ENCODE measurements around the gene SUPT3H.
A peak's percentile ranks its signal among the peaks of the same experiment; 100 is the strongest.

SUPT3H gene

DNA sequence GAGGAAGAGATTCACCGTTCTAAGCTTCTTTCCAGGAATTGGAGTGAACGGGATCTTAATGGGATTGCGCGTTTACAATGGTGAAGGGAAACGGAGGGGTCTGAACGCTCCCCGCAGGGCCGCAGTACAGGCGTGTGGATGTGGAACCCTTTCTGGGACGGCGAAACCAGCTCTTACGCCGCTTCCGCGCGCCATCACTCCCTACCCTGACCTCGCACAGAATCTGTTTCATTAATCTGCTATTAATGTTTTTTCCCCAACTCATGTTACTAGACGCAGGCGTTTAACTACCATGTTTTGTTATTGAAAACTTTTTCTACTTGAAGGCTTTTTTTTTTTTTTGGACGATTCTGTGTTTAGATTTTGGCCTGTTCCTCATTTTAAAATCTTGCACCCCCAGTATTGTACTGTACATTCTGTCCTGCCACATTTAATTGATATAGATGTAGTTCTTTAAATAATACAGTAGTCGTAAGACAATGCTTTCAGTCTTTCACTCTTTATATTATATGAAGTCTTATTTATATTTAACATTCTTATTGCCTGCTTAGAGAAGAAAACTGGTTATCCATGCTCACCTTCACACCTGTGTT lies 696 bp upstream of the SUPT3H start:
- H3K36me3 ChIP-seq (ENCODE audit: control insufficient read depth, insufficient read depth, low read length) = no peaks in the 10 kb centered on the region
- H3K9me3 ChIP-seq (ENCODE audit: control insufficient read depth, insufficient read depth, low read length) = no peaks in the 10 kb centered on the region

DNA sequence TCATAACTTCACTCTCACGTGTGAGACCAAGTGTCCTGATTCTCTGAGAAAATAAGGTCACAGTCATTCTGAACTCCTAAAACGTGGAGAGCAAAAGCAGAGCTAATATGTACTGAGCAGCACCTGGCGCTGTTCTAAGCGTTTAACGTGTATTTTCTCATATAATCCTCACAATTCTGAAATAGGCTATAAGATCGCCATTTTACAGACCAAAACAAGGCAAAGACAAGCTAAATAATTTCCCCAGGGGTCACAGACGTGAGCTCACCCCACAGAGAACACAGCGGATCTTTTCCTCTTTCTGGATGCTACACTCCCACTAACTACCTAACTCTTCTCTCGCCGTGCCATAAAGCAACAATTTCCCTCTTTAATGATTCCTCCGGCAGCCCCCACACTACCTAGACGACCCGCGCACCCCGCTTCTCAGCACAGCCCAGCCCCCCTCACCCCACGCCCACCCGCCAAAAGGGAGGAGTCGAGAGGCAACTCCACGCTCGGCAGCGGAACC lies 636 bp downstream of the SUPT3H start:
- Histone ChIP-seq H3K4me3 (ENCODE audit: low read depth, low read length) (peak overlapping the region; percentile 81), H3K36me3 (ENCODE audit: control insufficient read depth, insufficient read depth, low read length) (no peaks in the 10 kb centered on the region), H3K4me1 (ENCODE audit: control insufficient read depth, insufficient read depth, low read length) (peaks cover 4% of the 10 kb centered on the region), H3K9ac (ENCODE audit: low read depth, low read length) (peak overlapping the region; percentile 85), H3K9me3 (ENCODE audit: control insufficient read depth, insufficient read depth, low read length) (no peaks in the 10 kb centered on the region), H3K27me3 (ENCODE audit: control insufficient read depth, insufficient read depth, low read length) (no peaks in the 10 kb centered on the region)

More for the DNA sequence above, 696 bp upstream of the SUPT3H start:
- Histone ChIP-seq H3K9ac (ENCODE audit: low read depth, low read length) (peak overlapping the region; percentile 99), H3K4me1 (ENCODE audit: control insufficient read depth, insufficient read depth, low read length) (peaks cover 4% of the 10 kb centered on the region), H3K27me3 (ENCODE audit: control insufficient read depth, insufficient read depth, low read length) (no peaks in the 10 kb centered on the region), H3K4me3 (ENCODE audit: low read depth, low read length) (peak overlapping the region; percentile 81)

DNA sequence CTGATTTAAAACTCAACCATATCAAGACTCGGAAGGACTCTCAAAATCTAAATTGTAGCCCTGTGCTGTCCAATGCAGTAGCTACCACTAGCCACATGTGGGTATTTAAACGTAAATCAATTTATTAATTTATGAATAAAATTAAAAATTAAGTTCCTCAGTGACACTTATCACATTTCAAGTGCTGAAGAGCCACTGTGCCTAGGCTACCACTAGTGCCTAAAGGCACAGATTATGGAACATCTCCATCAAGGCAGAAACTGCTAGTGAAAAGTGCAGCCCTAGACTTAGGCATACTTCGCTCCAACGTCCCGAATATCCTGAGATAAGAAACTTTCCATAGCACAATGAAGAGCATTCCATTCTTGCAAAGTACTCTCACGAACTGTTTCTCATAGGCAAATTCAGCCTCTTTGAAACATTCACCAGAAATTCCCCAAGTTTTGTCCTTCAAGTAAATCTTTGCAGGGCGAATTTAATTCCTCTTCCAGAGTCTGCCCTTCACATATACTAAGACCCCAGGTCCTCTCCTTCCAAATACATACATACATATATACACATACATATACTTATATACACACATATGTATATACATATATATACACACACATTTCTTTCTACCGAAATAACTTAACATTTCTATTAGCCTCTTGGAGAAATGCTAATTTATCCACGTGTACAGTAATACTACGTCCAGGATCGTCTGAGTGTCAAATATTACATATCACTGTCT lies 1.3 kb downstream of the SUPT3H start:
- Histone ChIP-seq H3K4me3 (ENCODE audit: low read depth, low read length) (peak overlapping the region; percentile 81), H3K4me1 (ENCODE audit: control insufficient read depth, insufficient read depth, low read length) (peaks cover 4% of the 10 kb centered on the region), H3K27me3 (ENCODE audit: control insufficient read depth, insufficient read depth, low read length) (no peaks in the 10 kb centered on the region), H3K36me3 (ENCODE audit: control insufficient read depth, insufficient read depth, low read length) (no peaks in the 10 kb centered on the region), H3K9me3 (ENCODE audit: control insufficient read depth, insufficient read depth, low read length) (no peaks in the 10 kb centered on the region), H3K9ac (ENCODE audit: low read depth, low read length) (peak overlapping the region; percentile 85)

DNA sequence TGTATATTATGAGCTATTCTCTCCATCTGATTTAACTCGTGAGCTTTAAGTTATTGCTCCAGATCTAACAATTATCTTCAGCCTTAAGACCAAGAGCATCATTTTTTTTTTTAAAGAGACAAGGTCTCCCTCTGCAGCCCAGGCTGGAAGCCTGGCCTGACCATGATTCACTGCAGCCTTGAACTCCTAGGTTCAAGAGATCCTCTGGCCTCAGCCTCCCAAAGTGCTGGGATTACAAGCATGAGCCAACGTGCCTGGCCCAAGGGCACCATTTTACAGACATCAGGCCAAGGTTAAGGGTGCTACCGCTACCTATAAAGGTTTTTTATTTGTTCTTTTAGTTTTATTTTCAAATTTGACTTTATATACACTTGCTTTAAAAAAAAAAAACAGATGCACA lies 2.3 kb downstream of the SUPT3H start:
- Histone ChIP-seq H3K4me3 (ENCODE audit: low read depth, low read length) (no peak overlapping the region), H3K9me3 (ENCODE audit: control insufficient read depth, insufficient read depth, low read length) (no peaks in the 10 kb centered on the region), H3K27me3 (ENCODE audit: control insufficient read depth, insufficient read depth, low read length) (no peaks in the 10 kb centered on the region), H3K36me3 (ENCODE audit: control insufficient read depth, insufficient read depth, low read length) (no peaks in the 10 kb centered on the region), H3K9ac (ENCODE audit: low read depth, low read length) (no peak overlapping the region), H3K4me1 (ENCODE audit: control insufficient read depth, insufficient read depth, low read length) (peaks cover 4% of the 10 kb centered on the region)

DNA sequence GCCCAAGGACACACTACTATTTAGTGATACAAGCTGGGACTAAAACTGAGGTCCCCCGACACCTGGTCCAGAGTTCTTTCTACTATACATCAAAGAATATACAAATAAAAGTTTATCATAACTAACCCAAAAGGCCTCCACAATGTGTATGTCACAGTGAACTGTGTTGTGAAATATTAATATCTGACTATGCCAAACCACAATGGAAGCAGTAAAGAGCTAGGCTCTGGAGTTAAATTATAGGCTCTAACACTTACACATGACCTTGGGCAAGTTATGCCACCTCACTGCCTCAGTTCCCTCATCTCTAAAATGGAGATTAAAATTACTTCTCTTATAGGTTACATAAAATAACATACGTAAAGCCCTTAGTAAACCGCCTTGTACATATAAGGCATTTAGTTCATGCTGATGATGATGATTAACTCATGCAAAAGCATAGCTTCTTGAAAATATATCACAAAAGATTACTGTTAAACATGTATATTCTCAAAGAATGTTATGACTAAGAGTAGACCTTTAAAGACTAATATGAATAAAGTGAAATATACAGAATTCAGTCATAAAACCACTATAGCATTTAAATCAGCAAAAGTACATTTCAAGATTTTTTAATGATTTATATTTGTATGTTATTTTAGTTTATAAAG lies 5.7 kb downstream of the SUPT3H start:
- no peaks in the 10 kb centered on the region for H3K4me1 ChIP-seq (ENCODE audit: control insufficient read depth, insufficient read depth, low read length)
- no peaks in the 10 kb centered on the region for H3K27me3 ChIP-seq (ENCODE audit: control insufficient read depth, insufficient read depth, low read length)
- no peaks in the 10 kb centered on the region for H3K9me3 ChIP-seq (ENCODE audit: control insufficient read depth, insufficient read depth, low read length)
- H3K36me3 ChIP-seq (ENCODE audit: control insufficient read depth, insufficient read depth, low read length) = no peaks in the 10 kb centered on the region
- no peak overlapping the region for H3K4me3 ChIP-seq (ENCODE audit: low read depth, low read length)
- H3K9ac ChIP-seq (ENCODE audit: low read depth, low read length) = no peak overlapping the region

DNA sequence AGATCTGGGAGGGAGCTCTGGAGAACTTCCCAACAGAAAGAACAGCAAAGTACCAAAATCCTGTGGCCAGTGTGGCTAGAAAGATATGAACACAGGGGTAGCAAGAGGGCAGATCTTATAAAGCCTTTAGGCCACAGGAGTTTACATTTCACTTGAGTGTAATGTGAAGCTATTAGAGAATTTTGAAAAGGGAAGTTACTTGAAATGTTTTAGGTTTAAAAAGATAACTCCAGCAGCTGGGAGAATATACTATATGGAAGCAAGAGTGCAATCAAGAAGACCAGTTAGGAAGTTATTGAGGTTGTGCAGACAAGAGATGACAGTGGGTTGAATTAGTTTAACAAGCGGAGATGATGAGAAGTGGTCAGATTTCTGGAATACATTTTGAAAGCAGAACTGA lies 7.9 kb downstream of the SUPT3H start:
- no peaks in the 10 kb centered on the region for H3K9me3 ChIP-seq (ENCODE audit: control insufficient read depth, insufficient read depth, low read length)
- H3K4me3 ChIP-seq (ENCODE audit: low read depth, low read length) = no peak overlapping the region
- H3K9ac ChIP-seq (ENCODE audit: low read depth, low read length) = no peak overlapping the region
- no peaks in the 10 kb centered on the region for H3K36me3 ChIP-seq (ENCODE audit: control insufficient read depth, insufficient read depth, low read length)
- H3K27me3 ChIP-seq (ENCODE audit: control insufficient read depth, insufficient read depth, low read length) = no peaks in the 10 kb centered on the region
- no peaks in the 10 kb centered on the region for H3K4me1 ChIP-seq (ENCODE audit: control insufficient read depth, insufficient read depth, low read length)

DNA sequence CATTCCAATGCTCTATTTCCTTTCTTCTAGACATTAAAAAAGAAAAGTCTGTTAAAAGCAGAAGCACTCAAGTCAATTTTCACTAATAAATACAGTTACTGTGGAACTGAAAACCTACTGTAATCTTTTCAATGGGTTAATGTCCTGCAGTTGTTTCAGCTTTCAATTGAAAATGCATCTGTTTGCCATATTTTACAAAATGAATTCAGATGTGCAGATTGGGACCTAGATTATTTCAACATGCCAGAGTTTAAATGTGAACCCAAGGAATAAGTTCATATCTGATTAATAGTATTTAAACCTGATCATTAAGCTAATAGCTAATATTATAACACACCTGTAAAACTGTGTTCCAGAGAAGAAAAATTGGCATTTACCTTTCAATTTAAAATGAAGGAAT lies 9.7 kb downstream of the SUPT3H start:
- Histone ChIP-seq H3K36me3 (ENCODE audit: control insufficient read depth, insufficient read depth, low read length) (no peaks in the 10 kb centered on the region), H3K9me3 (ENCODE audit: control insufficient read depth, insufficient read depth, low read length) (no peaks in the 10 kb centered on the region), H3K4me3 (ENCODE audit: low read depth, low read length) (no peak overlapping the region), H3K27me3 (ENCODE audit: control insufficient read depth, insufficient read depth, low read length) (no peaks in the 10 kb centered on the region), H3K4me1 (ENCODE audit: control insufficient read depth, insufficient read depth, low read length) (no peaks in the 10 kb centered on the region), H3K9ac (ENCODE audit: low read depth, low read length) (no peak overlapping the region)

DNA sequence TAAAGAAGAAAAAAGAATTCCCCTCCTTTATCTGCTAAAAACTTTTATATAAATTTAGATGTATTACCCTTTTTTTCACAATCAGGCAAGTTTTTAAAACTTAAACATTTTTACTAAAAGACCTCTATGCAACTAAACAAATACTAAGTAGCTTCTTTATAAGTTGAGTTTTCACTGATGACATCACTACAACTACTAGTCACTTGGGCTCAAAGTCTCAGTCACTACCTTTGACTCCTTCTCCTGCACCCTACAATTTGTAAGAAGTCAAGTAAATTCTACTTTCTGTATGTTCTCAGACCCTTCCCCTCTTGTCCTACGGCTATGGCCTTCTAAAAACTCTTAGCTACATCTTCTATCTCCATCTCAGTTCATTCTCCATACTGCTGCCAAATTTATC lies 11.2 kb downstream of the SUPT3H start:
- Histone ChIP-seq H3K4me3 (ENCODE audit: low read depth, low read length) (no peak overlapping the region), H3K27me3 (ENCODE audit: control insufficient read depth, insufficient read depth, low read length) (no peaks in the 10 kb centered on the region), H3K4me1 (ENCODE audit: control insufficient read depth, insufficient read depth, low read length) (no peaks in the 10 kb centered on the region), H3K9me3 (ENCODE audit: control insufficient read depth, insufficient read depth, low read length) (no peaks in the 10 kb centered on the region), H3K36me3 (ENCODE audit: control insufficient read depth, insufficient read depth, low read length) (no peaks in the 10 kb centered on the region), H3K9ac (ENCODE audit: low read depth, low read length) (no peak overlapping the region)

DNA sequence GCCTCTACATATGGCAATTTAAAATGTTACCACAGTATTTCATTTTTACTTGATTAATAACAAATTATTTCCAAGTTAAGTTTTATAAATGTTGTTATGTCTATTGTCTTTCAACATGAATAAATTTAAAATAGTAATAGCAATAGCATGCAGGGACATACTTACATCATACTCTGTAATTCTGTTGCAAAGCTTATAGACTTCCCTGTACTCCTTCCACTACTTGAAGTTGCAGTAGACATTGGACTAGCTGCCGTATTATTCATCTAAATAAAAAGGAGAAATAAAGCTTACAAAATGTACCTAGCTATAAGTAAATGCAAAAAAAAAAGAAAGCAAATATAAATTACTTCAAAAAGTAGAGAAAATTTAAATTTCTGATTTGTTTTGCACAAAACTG lies 12.7 kb downstream of the SUPT3H start:
- Histone ChIP-seq H3K4me1 (ENCODE audit: control insufficient read depth, insufficient read depth, low read length) (no peaks in the 10 kb centered on the region), H3K4me3 (ENCODE audit: low read depth, low read length) (no peak overlapping the region), H3K36me3 (ENCODE audit: control insufficient read depth, insufficient read depth, low read length) (no peaks in the 10 kb centered on the region), H3K9me3 (ENCODE audit: control insufficient read depth, insufficient read depth, low read length) (no peaks in the 10 kb centered on the region), H3K27me3 (ENCODE audit: control insufficient read depth, insufficient read depth, low read length) (no peaks in the 10 kb centered on the region), H3K9ac (ENCODE audit: low read depth, low read length) (no peak overlapping the region)

DNA sequence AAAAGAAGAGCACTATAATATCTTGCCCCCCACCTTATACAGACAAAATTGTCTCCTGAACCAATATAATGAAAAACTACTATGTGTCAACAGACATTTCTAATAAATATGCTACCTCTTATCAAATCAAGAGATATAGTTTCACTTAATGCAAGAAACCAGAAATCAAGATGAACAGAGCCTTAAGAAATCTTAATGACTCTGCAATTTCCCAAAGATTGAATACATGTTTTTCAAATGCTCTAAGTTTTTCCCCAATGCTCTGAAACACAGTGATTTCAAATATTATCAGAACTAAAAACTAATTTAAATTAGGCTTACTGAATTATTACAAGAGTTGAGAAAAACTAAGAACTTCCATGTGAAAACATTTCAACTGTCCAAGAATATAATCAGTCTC lies 13.3 kb downstream of the SUPT3H start:
- Histone ChIP-seq H3K9me3 (ENCODE audit: control insufficient read depth, insufficient read depth, low read length) (no peaks in the 10 kb centered on the region), H3K4me3 (ENCODE audit: low read depth, low read length) (no peak overlapping the region), H3K27me3 (ENCODE audit: control insufficient read depth, insufficient read depth, low read length) (no peaks in the 10 kb centered on the region), H3K4me1 (ENCODE audit: control insufficient read depth, insufficient read depth, low read length) (no peaks in the 10 kb centered on the region), H3K9ac (ENCODE audit: low read depth, low read length) (no peak overlapping the region), H3K36me3 (ENCODE audit: control insufficient read depth, insufficient read depth, low read length) (no peaks in the 10 kb centered on the region)

DNA sequence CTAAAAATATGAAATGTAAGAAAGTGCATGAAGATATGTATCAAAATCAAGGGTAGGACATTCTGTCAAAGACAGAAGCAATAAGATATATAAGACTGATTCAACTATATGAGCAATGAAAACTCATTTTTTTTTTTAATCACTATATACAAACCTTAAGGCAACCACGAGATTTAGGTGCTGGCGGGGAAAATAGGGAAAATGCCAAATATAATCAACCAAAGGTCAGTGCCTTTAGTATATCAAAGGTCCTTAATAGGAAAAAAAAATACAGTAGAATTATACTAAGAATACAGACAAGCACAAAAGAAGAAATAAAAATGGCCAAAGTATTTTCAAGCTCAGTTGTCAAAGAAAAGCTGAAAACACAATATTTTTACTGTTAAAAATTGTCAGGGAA lies 24.1 kb downstream of the SUPT3H start:
- H3K36me3 ChIP-seq (ENCODE audit: control insufficient read depth, insufficient read depth, low read length) = no peaks in the 10 kb centered on the region
- H3K9me3 ChIP-seq (ENCODE audit: control insufficient read depth, insufficient read depth, low read length) = no peaks in the 10 kb centered on the region
- peaks cover 3% of the 10 kb centered on the region for H3K4me1 ChIP-seq (ENCODE audit: control insufficient read depth, insufficient read depth, low read length)
- no peak overlapping the region for H3K4me3 ChIP-seq (ENCODE audit: low read depth, low read length)
- no peaks in the 10 kb centered on the region for H3K27me3 ChIP-seq (ENCODE audit: control insufficient read depth, insufficient read depth, low read length)
- H3K9ac ChIP-seq (ENCODE audit: low read depth, low read length) = no peak overlapping the region

DNA sequence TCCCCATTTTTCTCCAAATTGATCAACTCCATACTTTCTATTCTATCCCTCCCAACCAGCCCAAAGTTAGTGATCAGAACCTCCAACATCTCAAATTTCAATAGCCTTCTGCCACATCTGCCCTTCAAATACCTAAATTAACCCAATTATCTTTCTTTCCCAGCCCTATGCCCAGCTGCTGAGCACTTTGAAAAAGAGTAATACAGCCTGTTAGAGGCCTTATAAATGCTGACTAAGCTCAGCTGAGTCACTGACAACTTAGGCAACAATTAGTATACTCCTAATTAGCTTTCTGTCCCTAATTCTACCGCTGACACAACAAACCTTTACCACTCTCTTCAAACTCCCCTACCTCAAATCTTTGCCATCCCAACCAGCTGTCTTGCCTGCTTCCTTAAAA lies 26.1 kb downstream of the SUPT3H start:
- H3K9me3 ChIP-seq (ENCODE audit: control insufficient read depth, insufficient read depth, low read length) = no peaks in the 10 kb centered on the region

More for the DNA sequence above, 26.1 kb downstream of the SUPT3H start:
- Histone ChIP-seq H3K9ac (ENCODE audit: low read depth, low read length) (no peak overlapping the region), H3K36me3 (ENCODE audit: control insufficient read depth, insufficient read depth, low read length) (no peaks in the 10 kb centered on the region), H3K27me3 (ENCODE audit: control insufficient read depth, insufficient read depth, low read length) (no peaks in the 10 kb centered on the region), H3K4me1 (ENCODE audit: control insufficient read depth, insufficient read depth, low read length) (peaks cover 3% of the 10 kb centered on the region), H3K4me3 (ENCODE audit: low read depth, low read length) (no peak overlapping the region)

Measured in iPS-15b (cell line).